Lung (tissue), 12 donors: Measurements from ENCODE around the gene ACADM. TPM values are rescaled to one million over a fixed set of nuclear protein-coding genes. Genes with fewer than 3 reads are reported as not detected.
"Not testable (repeated sequence)": the region's sequence is repeated elsewhere in the genome, so short reads cannot be mapped to it uniquely, and the experiment has no call there.

Source experiments
- ATAC-seq: fragments of 200-7000 bp; cut with Tn5 transposase; one replicate; pipeline ENCODE4 v1.9.1; 2020; ENCODE audit warnings: moderate number of reproducible peaks; ENCODE audit not compliant: insufficient read depth, low FRiP score
- DNase-seq, 3 donors: peaks; one replicate each; pipeline ENCODE4 v3.0.0-alpha.2; 2013 to 2017
- H3K27ac ChIP-seq, 2 donors: one replicate each; pipeline ENCODE4 v1.5.1; 2013; ENCODE audit warnings: mild to moderate bottlenecking in 2 of 2, moderate library complexity in 2 of 2, control low read depth in 1 of 2, inconsistent platforms in 1 of 2, low read depth in 1 of 2, low read length in 1 of 2
- H3K27me3 ChIP-seq, 3 donors: one replicate each; pipeline ENCODE4 v1.5.1; 2013; ENCODE audit warnings: low read length in 2 of 3; ENCODE audit not compliant: control insufficient read depth in 3 of 3, insufficient read depth in 3 of 3
- H3K36me3 ChIP-seq, 4 donors: one replicate each; pipeline ENCODE4 v1.5.1; 2013; ENCODE audit warnings: low read length in 4 of 4, mild to moderate bottlenecking in 1 of 4, moderate library complexity in 1 of 4; ENCODE audit not compliant: control insufficient read depth in 4 of 4, insufficient read depth in 4 of 4
- H3K4me1 ChIP-seq, 5 donors: one replicate each; pipeline ENCODE4 v1.5.1; 2013; ENCODE audit warnings: low read length in 5 of 5, mild to moderate bottlenecking in 2 of 5, moderate library complexity in 1 of 5; ENCODE audit not compliant: control insufficient read depth in 5 of 5, insufficient read depth in 5 of 5
- H3K4me3 ChIP-seq: one replicate; pipeline ENCODE4 v1.5.1; 2013; ENCODE audit warnings: mild to moderate bottlenecking, control low read depth, moderate library complexity
- H3K9ac ChIP-seq, 2 donors: one replicate each; pipeline ENCODE4 v1.5.1; 2013; ENCODE audit warnings: low read length in 2 of 2, control low read depth in 1 of 2; ENCODE audit not compliant: insufficient read depth in 1 of 2
- H3K9me3 ChIP-seq, 4 donors: one replicate each; pipeline ENCODE4 v1.5.1; 2013; ENCODE audit warnings: low read length in 3 of 4, mild to moderate bottlenecking in 1 of 4, moderate library complexity in 1 of 4; ENCODE audit not compliant: control insufficient read depth in 4 of 4, insufficient read depth in 3 of 4
- WGBS, 2 donors: extraction: QIAGEN DNeasy Blood & Tissue Kit; methylation state at CpG; one replicate each; pipeline ENCODE4 v1.1.7; 2013; 5-methylcytosine and 5-hydroxymethylcytosine counted together
- polyA plus RNA-seq, 2 donors: library from polyadenylated mRNA; stranded (reverse); fragments of 200-250 nt; gene quantifications; one replicate each; pipeline ENCODE4 v1.2.1, GENCODE V29; 2013
- total RNA-seq, 2 donors: library from RNA; depleted of rRNA in 1 of 2; stranded (reverse); fragments of >200 nt in 1 of 2; gene quantifications; one replicate each; pipeline ENCODE4 v1.2.1, GENCODE V29; 2014 to 2021
- TF ChIP-seq, protein P1 (sequence below): IDR thresholded peaks from 2 replicates; pipeline ENCODE4 v1.5.1; 2012; ENCODE audit warnings: mild to moderate bottlenecking; ENCODE audit errors: control extremely low read depth, extremely low read depth
- donor health status: control.
- donor health status: control.
- donor health status: Bipolar disorder and iron deficiency.
- donor health status: healthy.
- donor health status: DM: yes; HTN: yes; CAD: no.

The ACADM gene
- total and polyA plus RNA-seq, 4 donors = 14.9 to 71.5 (median 31.4) TPM

- no peaks in the 10 kb centered on the region for H3K27me3 ChIP-seq
- no peaks in the 10 kb centered on the region for H3K4me1 ChIP-seq
- H3K4me3 ChIP-seq = no peak overlapping the region
- no peak for ATAC-seq
- TF ChIP-seq, protein P1, sequence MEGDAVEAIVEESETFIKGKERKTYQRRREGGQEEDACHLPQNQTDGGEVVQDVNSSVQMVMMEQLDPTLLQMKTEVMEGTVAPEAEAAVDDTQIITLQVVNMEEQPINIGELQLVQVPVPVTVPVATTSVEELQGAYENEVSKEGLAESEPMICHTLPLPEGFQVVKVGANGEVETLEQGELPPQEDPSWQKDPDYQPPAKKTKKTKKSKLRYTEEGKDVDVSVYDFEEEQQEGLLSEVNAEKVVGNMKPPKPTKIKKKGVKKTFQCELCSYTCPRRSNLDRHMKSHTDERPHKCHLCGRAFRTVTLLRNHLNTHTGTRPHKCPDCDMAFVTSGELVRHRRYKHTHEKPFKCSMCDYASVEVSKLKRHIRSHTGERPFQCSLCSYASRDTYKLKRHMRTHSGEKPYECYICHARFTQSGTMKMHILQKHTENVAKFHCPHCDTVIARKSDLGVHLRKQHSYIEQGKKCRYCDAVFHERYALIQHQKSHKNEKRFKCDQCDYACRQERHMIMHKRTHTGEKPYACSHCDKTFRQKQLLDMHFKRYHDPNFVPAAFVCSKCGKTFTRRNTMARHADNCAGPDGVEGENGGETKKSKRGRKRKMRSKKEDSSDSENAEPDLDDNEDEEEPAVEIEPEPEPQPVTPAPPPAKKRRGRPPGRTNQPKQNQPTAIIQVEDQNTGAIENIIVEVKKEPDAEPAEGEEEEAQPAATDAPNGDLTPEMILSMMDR = no peak
- H3K27ac ChIP-seq = no peak overlapping the region
- 98 to 99% methylated on average over 5 of the region's 5 CpGs for WGBS, 2 donors
- no peak for DNase-seq
- no peak overlapping the region for H3K9ac ChIP-seq
- H3K36me3 ChIP-seq = peaks cover 8 to 24% (median 18%) of the 10 kb centered on the region in 4 donors
- no peaks in the 10 kb centered on the region for H3K9me3 ChIP-seq
Measured at GRCh38 chr1:75733661-75734060, 9.2 kb downstream of the ACADM start.

- Histone ChIP-seq H3K4me1 (no peaks in the 10 kb centered on the region), H3K36me3 (peaks cover 10 to 33% (median 19%) of the 10 kb centered on the region in 4 donors), H3K9me3 (no peaks in the 10 kb centered on the region), H3K9ac (no peak overlapping the region), H3K27ac (no peak overlapping the region), H3K27me3 (no peaks in the 10 kb centered on the region), H3K4me3 (no peak overlapping the region)
- DNase-seq (no peak), ATAC-seq (no peak)
- 58 to 77% methylated on average over 1 of the region's 1 CpG for WGBS, 2 donors
- TF ChIP-seq, protein P1 = no peak
Measured at GRCh38 chr1:75736016-75736415, 11.5 kb downstream of the ACADM start.

DNA sequence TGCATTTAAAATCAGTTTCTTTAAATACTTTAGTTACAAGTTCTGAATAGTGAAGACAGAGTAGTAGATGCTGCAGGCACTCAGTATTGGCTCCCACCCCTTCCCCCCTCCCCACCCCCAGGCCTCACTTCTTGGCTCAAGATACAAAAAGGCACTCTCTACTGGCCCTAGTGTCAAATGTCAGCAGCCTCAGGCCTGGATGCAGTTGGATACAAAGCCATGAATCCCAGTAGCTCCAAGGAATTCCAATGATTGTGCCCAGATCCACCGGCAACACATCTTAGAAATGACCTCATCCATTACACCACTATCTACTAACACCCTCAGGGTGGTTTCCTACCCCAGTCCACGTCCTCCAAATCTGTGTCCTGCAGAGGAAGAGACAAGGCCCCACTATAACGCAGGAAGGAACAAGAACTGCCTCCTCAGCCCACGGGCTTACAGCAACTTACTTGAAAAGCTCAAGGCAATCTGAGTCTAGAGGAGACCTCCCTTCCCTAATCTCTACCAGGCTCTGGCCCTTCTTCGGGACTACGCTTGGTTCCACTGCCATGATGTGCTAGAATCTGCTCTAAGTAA is 17.6 kb downstream of the ACADM start:
- Histone ChIP-seq H3K4me1 (no peaks in the 10 kb centered on the region), H3K36me3 (peaks cover 15 to 42% (median 20%) of the 10 kb centered on the region in 4 donors), H3K9ac (no peak overlapping the region), H3K27ac (no peak overlapping the region), H3K9me3 (no peaks in the 10 kb centered on the region), H3K27me3 (no peaks in the 10 kb centered on the region), H3K4me3 (no peak overlapping the region)
- ATAC-seq (no peak), DNase-seq (no peak)
- TF ChIP-seq, protein P1 = no peak
- WGBS, 2 donors = 84 to 89% methylated on average over 6 of the region's 6 CpGs

- DNase-seq (no peak), ATAC-seq (no peak)
- peaks cover 18 to 39% (median 20%) of the 10 kb centered on the region in 4 donors for H3K36me3 ChIP-seq
- no peak overlapping the region for H3K27ac ChIP-seq
- WGBS, 2 donors = 36 to 73% methylated on average over 4 of the region's 4 CpGs
- no peaks in the 10 kb centered on the region for H3K9me3 ChIP-seq
- H3K9ac ChIP-seq = no peak overlapping the region
- no peak overlapping the region for H3K4me3 ChIP-seq
- H3K27me3 ChIP-seq = no peaks in the 10 kb centered on the region
- TF ChIP-seq, protein P1 = no peak
- H3K4me1 ChIP-seq = no peaks in the 10 kb centered on the region
Measured at GRCh38 chr1:75745276-75745675, 20.8 kb downstream of the ACADM start.

DNA sequence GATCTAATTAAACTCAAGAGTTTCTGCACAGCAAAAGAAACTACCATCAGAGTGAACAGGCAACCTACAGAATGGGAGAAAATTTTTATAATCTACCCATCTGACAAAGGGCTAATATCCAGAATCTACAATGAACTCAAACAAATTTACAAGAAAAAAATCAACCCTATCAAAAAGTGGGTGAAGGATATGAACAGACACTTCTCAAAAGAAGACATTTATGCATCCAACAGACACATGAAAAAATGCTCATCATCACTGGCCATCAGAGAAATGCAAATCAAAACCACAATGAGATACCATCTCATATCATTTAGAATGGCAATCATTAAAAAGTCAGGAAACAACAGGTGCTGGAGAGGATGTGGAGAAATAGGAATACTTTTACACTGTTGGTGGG is 32.7 kb downstream of the ACADM start:
- DNase-seq, H3K4me1 ChIP-seq, H3K27ac ChIP-seq, H3K27me3 ChIP-seq, ATAC-seq, H3K9ac ChIP-seq, H3K9me3 ChIP-seq, H3K4me3 ChIP-seq: not testable (repeated sequence)
- peaks cover 11 to 29% (median 16%) of the 10 kb centered on the region in 4 donors for H3K36me3 ChIP-seq
